Lung (tissue), 12 donors: ENCODE data around the gene FMO3. TPM values are rescaled to one million over a fixed set of nuclear protein-coding genes. Genes with fewer than 3 reads are reported as not detected.

Experiments used
- ATAC-seq: fragments of 200-7000 bp; cut with Tn5 transposase; one replicate; pipeline ENCODE4 v1.9.1; 2020; ENCODE audit warnings: moderate number of reproducible peaks; ENCODE audit not compliant: insufficient read depth, low FRiP score
- DNase-seq, 3 donors: peaks; one replicate each; pipeline ENCODE4 v3.0.0-alpha.2; 2013 to 2017
- H3K27ac ChIP-seq, 2 donors: one replicate each; pipeline ENCODE4 v1.5.1; 2013; ENCODE audit warnings: mild to moderate bottlenecking in 2 of 2, moderate library complexity in 2 of 2, control low read depth in 1 of 2, inconsistent platforms in 1 of 2, low read depth in 1 of 2, low read length in 1 of 2
- H3K27me3 ChIP-seq, 3 donors: one replicate each; pipeline ENCODE4 v1.5.1; 2013; ENCODE audit warnings: low read length in 2 of 3; ENCODE audit not compliant: control insufficient read depth in 3 of 3, insufficient read depth in 3 of 3
- H3K36me3 ChIP-seq, 4 donors: one replicate each; pipeline ENCODE4 v1.5.1; 2013; ENCODE audit warnings: low read length in 4 of 4, mild to moderate bottlenecking in 1 of 4, moderate library complexity in 1 of 4; ENCODE audit not compliant: control insufficient read depth in 4 of 4, insufficient read depth in 4 of 4
- H3K4me1 ChIP-seq, 5 donors: one replicate each; pipeline ENCODE4 v1.5.1; 2013; ENCODE audit warnings: low read length in 5 of 5, mild to moderate bottlenecking in 2 of 5, moderate library complexity in 1 of 5; ENCODE audit not compliant: control insufficient read depth in 5 of 5, insufficient read depth in 5 of 5
- H3K4me3 ChIP-seq: one replicate; pipeline ENCODE4 v1.5.1; 2013; ENCODE audit warnings: mild to moderate bottlenecking, control low read depth, moderate library complexity
- H3K9ac ChIP-seq, 2 donors: one replicate each; pipeline ENCODE4 v1.5.1; 2013; ENCODE audit warnings: low read length in 2 of 2, control low read depth in 1 of 2; ENCODE audit not compliant: insufficient read depth in 1 of 2
- H3K9me3 ChIP-seq, 4 donors: one replicate each; pipeline ENCODE4 v1.5.1; 2013; ENCODE audit warnings: low read length in 3 of 4, mild to moderate bottlenecking in 1 of 4, moderate library complexity in 1 of 4; ENCODE audit not compliant: control insufficient read depth in 4 of 4, insufficient read depth in 3 of 4
- CTCF ChIP-seq: IDR thresholded peaks from 2 replicates; pipeline ENCODE4 v1.5.1; 2012; ENCODE audit warnings: mild to moderate bottlenecking; ENCODE audit errors: control extremely low read depth, extremely low read depth
- WGBS, 2 donors: extraction: QIAGEN DNeasy Blood & Tissue Kit; methylation state at CpG; one replicate each; pipeline ENCODE4 v1.1.7; 2013; 5-methylcytosine and 5-hydroxymethylcytosine counted together
- polyA plus RNA-seq, 2 donors: library from polyadenylated mRNA; stranded (reverse); fragments of 200-250 nt; gene quantifications; one replicate each; pipeline ENCODE4 v1.2.1, GENCODE V29; 2013
- total RNA-seq, 2 donors: library from RNA; depleted of rRNA in 1 of 2; stranded (reverse); fragments of >200 nt in 1 of 2; gene quantifications; one replicate each; pipeline ENCODE4 v1.2.1, GENCODE V29; 2014 to 2021
- donor health status: control.
- donor health status: control.
- donor health status: Bipolar disorder and iron deficiency.
- donor health status: healthy.
- donor health status: DM: yes; HTN: yes; CAD: no.

FMO3 gene
- total and polyA plus RNA-seq, 4 donors = 2.0 to 9.0 (median 5.8) TPM

GRCh38 chr1:171061425-171062143 lies 29.1 kb upstream of the FMO3 start:
- H3K27me3 ChIP-seq = no peaks in the 10 kb centered on the region
- H3K36me3 ChIP-seq = no peaks in the 10 kb centered on the region
- TF ChIP-seq CTCF = no peak
- no peak overlapping the region for H3K9ac ChIP-seq
- no peak for ATAC-seq
- WGBS, 2 donors = 72 to 76% methylated on average over 2 of the region's 2 CpGs
- H3K4me3 ChIP-seq = no peak overlapping the region
- no peaks in the 10 kb centered on the region for H3K9me3 ChIP-seq
- no peak for DNase-seq
- no peaks in the 10 kb centered on the region for H3K4me1 ChIP-seq
- H3K27ac ChIP-seq = no peak overlapping the region

- no peak for ATAC-seq
- DNase-seq = no peak
- no peaks in the 10 kb centered on the region for H3K36me3 ChIP-seq
- no peak for TF ChIP-seq CTCF
- H3K27ac ChIP-seq = no peak overlapping the region
- H3K27me3 ChIP-seq = no peaks in the 10 kb centered on the region
- H3K4me3 ChIP-seq = no peak overlapping the region
- WGBS, 2 donors = 84 to 96% methylated on average over 4 of the region's 4 CpGs
- H3K4me1 ChIP-seq = no peaks in the 10 kb centered on the region
- no peaks in the 10 kb centered on the region for H3K9me3 ChIP-seq
- no peak overlapping the region for H3K9ac ChIP-seq
These were observed 27.8 kb upstream of the FMO3 start for GRCh38 chr1:171062902-171063301.

GRCh38 chr1:171075041-171075440 lies 15.7 kb upstream of the FMO3 start:
- no peak for ATAC-seq

More at GRCh38 chr1:171075041-171075440, 15.7 kb upstream of the FMO3 start:
- no peak for TF ChIP-seq CTCF
- Histone ChIP-seq H3K4me1 (no peaks in the 10 kb centered on the region), H3K27me3 (no peaks in the 10 kb centered on the region), H3K9ac (no peak overlapping the region), H3K9me3 (no peaks in the 10 kb centered on the region), H3K27ac (no peak overlapping the region), H3K4me3 (no peak overlapping the region), H3K36me3 (no peaks in the 10 kb centered on the region)
- no peak for DNase-seq
- WGBS, 2 donors = 75 to 76% methylated on average over 3 of the region's 3 CpGs
